K562 (cell line): ENCODE results near the gene PRPF6. TPM values are rescaled to one million over a fixed set of nuclear protein-coding genes. Genes with fewer than 3 reads are reported as not detected.

Source experiments
- CCNT2 ChIP-seq: IDR thresholded peaks from 2 replicates; pipeline ENCODE4 v1.6.1; 2011; ENCODE audit warnings: borderline replicate concordance, low read depth, mild to moderate bottlenecking, moderate library complexity, mixed read lengths, low read length; ENCODE audit not compliant: insufficient read length; ENCODE audit errors: extremely low read depth
- HMGN3 ChIP-seq: IDR thresholded peaks from 2 replicates; pipeline ENCODE4 v1.6.1; 2011; ENCODE audit warnings: borderline replicate concordance, low read depth, mild to moderate bottlenecking, mixed read lengths, low read length; ENCODE audit not compliant: insufficient read length; ENCODE audit errors: extremely low read depth
- JUN ChIP-seq, 2 experiments: sonication (generic) in 1 of 2; formaldehyde crosslinking in 1 of 2; IDR thresholded peaks; 2 replicates each; pipeline versions ENCODE4 v1.6.1 to v1.8.0; 2012 to 2022; ENCODE audit warnings: borderline replicate concordance in 2 of 2, mild to moderate bottlenecking in 2 of 2, improper control_type of control experiment in 1 of 2, low read depth in 1 of 2, low read length in 1 of 2, missing genetic modification reagents in 1 of 2
- POLR2AphosphoS2 ChIP-seq: IDR thresholded peaks from 2 replicates; pipeline ENCODE4 v1.6.1; 2012; ENCODE audit warnings: low read length, improper control_type of control experiment
- RBM22 ChIP-seq: fragments of 200-400 bp; formaldehyde crosslinking; IDR thresholded peaks from 2 replicates; pipeline ENCODE4 v1.6.1; 2018; ENCODE audit warnings: low read length, low read depth; ENCODE audit not compliant: poor library complexity, severe bottlenecking
- SIN3A ChIP-seq, 2 experiments: fragments of 150-350 bp in 1 of 2; IDR thresholded peaks; 2 replicates each; pipeline ENCODE4 v1.6.1; 2011 to 2016; ENCODE audit warnings: borderline replicate concordance in 2 of 2, low read depth in 2 of 2, low read length in 2 of 2, mild to moderate bottlenecking in 2 of 2, moderate library complexity in 2 of 2; ENCODE audit not compliant: control insufficient read depth in 1 of 2
- TSC22D4 ChIP-seq: fragments of 450-650 bp; IDR thresholded peaks from 2 replicates; pipeline ENCODE4 v1.6.1; 2016; ENCODE audit warnings: missing genetic modification characterization, missing biosample characterization, control low read depth
- YY1 ChIP-seq, 3 experiments: IDR thresholded peaks; 2 replicates each; pipeline ENCODE4 v1.6.1; 2011; ENCODE audit warnings: low read length in 2 of 3, mild to moderate bottlenecking in 2 of 3, moderate library complexity in 2 of 3, borderline replicate concordance in 1 of 3, control low read depth in 1 of 3, low read depth in 1 of 3; ENCODE audit not compliant: insufficient read depth in 3 of 3, insufficient replicate concordance in 2 of 3, control insufficient read depth in 1 of 3, insufficient read length in 1 of 3; ENCODE audit errors: extremely low read depth in 1 of 3
- ZNF707 ChIP-seq: fragments of 250-450 bp; sonication (Bioruptor Pico); conservative IDR thresholded peaks from 2 replicates; pipeline ENCODE4 v1.8.0; 2022; ENCODE audit warnings: inconsistent platforms, mild to moderate bottlenecking, moderate library complexity
- polyA plus RNA-seq, 8 experiments: library from polyadenylated mRNA; depleted of rRNA in 4 of 8; stranded (reverse) in 5 of 8; unstranded in 3 of 8; fragments of >200 nt; fragmentation: Nextera tagmentation in 2 of 8; fragmentation: Illumina TruSeq in 1 of 8; extraction: Ambion mirVana in 2 of 8; extraction: Trizol in 1 of 8; gene quantifications; 2 replicates each; pipeline versions ENCODE4 v1.2.1 to v1.2.3, GENCODE V29; 2011 to 2014; ENCODE audit warnings: inconsistent platforms in 1 of 8, missing spikeins in 1 of 8
- total RNA-seq, 7 experiments: library from RNA; depleted of rRNA in 6 of 7; stranded (reverse); fragments of >200 nt in 6 of 7; fragmentation: Illumina TruSeq in 2 of 7; extraction: Trizol in 2 of 7; gene quantifications; 2 replicates each; pipeline versions ENCODE4 v1.2.1 to v1.2.3, GENCODE V29; 2011 to 2021; ENCODE audit warnings: low replicate concordance in 1 of 7
- TF ChIP-seq, protein P1 (sequence below): sonication (generic); formaldehyde crosslinking; IDR thresholded peaks from 2 replicates; pipeline ENCODE4 v1.8.0; 2022; ENCODE audit warnings: missing genetic modification reagents, mild to moderate bottlenecking, moderate library complexity, borderline replicate concordance
- TF ChIP-seq, protein P2 (sequence below): fragments of 250-450 bp; sonication (Bioruptor Pico); IDR thresholded peaks from 2 replicates; pipeline ENCODE4 v1.8.0; 2022; ENCODE audit warnings: moderate library complexity, mild to moderate bottlenecking, inconsistent platforms
- TF ChIP-seq, protein P3 (sequence below): fragments of 250-450 bp; sonication (Bioruptor Pico); IDR thresholded peaks from 2 replicates; pipeline ENCODE4 v1.4.0; 2020; ENCODE audit warnings: mild to moderate bottlenecking
- TF ChIP-seq, protein P4 (sequence below): sonication (generic); formaldehyde crosslinking; IDR thresholded peaks from 2 replicates; pipeline ENCODE4 v1.8.0; 2022; ENCODE audit warnings: mild to moderate bottlenecking, missing genetic modification reagents, borderline replicate concordance

PRPF6 gene
- total and polyA plus RNA-seq, 9 of the 15 experiments (the other 6 are each of a cell fraction or from before 2014, with no cell fraction given) = 4.2 to 83.2 (median 59.9) TPM

DNA sequence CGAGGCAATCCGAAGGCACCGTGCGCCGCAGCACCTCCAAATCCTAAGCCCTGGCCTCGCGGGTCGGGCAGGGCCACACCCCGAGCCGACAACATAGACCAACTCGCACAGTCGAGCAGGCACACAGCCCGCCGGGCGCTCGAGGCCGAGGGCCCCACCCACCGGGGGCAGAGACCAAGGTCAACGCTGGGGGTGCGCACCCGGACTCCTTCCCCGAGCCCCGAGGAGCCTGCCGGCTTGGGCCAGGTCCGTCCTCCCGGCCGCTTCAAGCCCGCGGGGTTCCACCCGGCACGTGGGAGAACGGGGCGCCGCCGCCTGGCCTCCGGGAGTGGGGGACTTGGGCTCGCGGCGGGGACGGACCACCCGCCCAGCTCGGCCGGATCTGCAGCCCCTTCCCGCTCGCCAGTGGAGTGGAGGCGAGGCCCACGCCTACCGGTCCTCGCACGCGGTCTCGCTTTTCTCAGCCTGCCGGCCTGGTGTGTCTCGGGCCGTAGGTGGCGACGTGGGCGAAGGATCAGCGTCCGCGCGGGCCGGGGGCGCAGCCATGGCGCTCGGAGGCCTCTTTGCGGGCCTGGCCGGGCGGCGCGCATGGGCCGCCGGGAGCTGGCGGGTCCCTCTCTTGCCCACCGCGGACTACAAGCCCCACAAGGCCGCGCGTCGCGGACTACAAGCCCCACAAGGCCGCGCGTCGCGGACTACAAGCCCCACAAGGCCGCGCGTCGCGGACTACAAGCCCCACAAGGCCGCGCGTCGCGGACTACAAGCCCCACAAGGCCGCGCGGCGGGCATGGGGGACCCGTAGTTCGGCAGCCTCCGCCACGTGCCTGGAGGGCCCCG is 24.9 kb upstream of the PRPF6 start, which contains the start of gene UCKL1 (continued):
- TF ChIP-seq ZNF707 (CRISPR knock-in tag) = no peak
- TF ChIP-seq SIN3A (IDR thresholded peaks at IDR 0.05; ENCODE audit: borderline replicate concordance in 2 of 2, control insufficient read depth in 1 of 2, low read depth in 2 of 2, low read length in 2 of 2) = peak; percentile 80 to 94; a peak in 3 of 4 replicates
- TF ChIP-seq POLR2AphosphoS2 = peak; percentile 81; the same call in 1 of the 2 replicates
- TF ChIP-seq, protein P1, sequence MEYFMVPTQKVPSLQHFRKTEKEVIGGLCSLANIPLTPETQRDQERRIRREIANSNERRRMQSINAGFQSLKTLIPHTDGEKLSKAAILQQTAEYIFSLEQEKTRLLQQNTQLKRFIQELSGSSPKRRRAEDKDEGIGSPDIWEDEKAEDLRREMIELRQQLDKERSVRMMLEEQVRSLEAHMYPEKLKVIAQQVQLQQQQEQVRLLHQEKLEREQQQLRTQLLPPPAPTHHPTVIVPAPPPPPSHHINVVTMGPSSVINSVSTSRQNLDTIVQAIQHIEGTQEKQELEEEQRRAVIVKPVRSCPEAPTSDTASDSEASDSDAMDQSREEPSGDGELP (CRISPR knock-in tag) = peak; percentile 50; the same call in 1 of the 2 replicates
- TF ChIP-seq RBM22 = peak; percentile 83
- peak; percentile 53 to 90 (median 83) for TF ChIP-seq YY1 (IDR thresholded peaks at IDR 0.05; ENCODE audit: borderline replicate concordance in 1 of 3, control insufficient read depth in 1 of 3, extremely low read depth in 1 of 3, insufficient read depth in 3 of 3, insufficient read length in 1 of 3, insufficient replicate concordance in 2 of 3, low read depth in 1 of 3, low read length in 2 of 3)
- TF ChIP-seq JUN (IDR thresholded peaks at IDR 0.05; ENCODE audit: borderline replicate concordance, low read depth, low read length) = peak; percentile 48; the same call in 1 of the 2 replicates
- peak; percentile 71; the same call in 1 of the 2 replicates for TF ChIP-seq JUN (CRISPR knock-in tag; IDR thresholded peaks at IDR 0.05; ENCODE audit: borderline replicate concordance)
- TF ChIP-seq, protein P2, sequence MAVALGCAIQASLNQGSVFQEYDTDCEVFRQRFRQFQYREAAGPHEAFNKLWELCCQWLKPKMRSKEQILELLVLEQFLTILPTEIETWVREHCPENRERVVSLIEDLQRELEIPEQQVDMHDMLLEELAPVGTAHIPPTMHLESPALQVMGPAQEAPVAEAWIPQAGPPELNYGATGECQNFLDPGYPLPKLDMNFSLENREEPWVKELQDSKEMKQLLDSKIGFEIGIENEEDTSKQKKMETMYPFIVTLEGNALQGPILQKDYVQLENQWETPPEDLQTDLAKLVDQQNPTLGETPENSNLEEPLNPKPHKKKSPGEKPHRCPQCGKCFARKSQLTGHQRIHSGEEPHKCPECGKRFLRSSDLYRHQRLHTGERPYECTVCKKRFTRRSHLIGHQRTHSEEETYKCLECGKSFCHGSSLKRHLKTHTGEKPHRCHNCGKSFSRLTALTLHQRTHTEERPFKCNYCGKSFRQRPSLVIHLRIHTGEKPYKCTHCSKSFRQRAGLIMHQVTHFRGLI (CRISPR knock-in tag) = no peak
- TF ChIP-seq HMGN3 = peak; percentile 56
- TF ChIP-seq TSC22D4 (tag) = no peak
- TF ChIP-seq CCNT2 = peak; percentile 87
- TF ChIP-seq, protein P3, sequence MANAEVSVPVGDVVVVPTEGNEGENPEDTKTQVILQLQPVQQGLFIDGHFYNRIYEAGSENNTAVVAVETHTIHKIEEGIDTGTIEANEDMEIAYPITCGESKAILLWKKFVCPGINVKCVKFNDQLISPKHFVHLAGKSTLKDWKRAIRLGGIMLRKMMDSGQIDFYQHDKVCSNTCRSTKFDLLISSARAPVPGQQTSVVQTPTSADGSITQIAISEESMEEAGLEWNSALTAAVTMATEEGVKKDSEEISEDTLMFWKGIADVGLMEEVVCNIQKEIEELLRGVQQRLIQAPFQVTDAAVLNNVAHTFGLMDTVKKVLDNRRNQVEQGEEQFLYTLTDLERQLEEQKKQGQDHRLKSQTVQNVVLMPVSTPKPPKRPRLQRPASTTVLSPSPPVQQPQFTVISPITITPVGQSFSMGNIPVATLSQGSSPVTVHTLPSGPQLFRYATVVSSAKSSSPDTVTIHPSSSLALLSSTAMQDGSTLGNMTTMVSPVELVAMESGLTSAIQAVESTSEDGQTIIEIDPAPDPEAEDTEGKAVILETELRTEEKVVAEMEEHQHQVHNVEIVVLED (CRISPR knock-in tag) = peak; percentile 67
- TF ChIP-seq, protein P4, sequence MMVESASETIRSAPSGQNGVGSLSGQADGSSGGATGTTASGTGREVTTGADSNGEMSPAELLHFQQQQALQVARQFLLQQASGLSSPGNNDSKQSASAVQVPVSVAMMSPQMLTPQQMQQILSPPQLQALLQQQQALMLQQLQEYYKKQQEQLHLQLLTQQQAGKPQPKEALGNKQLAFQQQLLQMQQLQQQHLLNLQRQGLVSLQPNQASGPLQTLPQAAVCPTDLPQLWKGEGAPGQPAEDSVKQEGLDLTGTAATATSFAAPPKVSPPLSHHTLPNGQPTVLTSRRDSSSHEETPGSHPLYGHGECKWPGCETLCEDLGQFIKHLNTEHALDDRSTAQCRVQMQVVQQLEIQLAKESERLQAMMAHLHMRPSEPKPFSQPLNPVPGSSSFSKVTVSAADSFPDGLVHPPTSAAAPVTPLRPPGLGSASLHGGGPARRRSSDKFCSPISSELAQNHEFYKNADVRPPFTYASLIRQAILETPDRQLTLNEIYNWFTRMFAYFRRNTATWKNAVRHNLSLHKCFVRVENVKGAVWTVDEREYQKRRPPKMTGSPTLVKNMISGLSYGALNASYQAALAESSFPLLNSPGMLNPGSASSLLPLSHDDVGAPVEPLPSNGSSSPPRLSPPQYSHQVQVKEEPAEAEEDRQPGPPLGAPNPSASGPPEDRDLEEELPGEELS (CRISPR knock-in tag) = peak; percentile 77; the same call in 1 of the 2 replicates
